ENCODE data around the gene SPI1. TPM values are rescaled to one million over a fixed set of nuclear protein-coding genes. Genes with fewer than 3 reads are reported as not detected.

The SPI1 gene
- total and polyA plus RNA-seq, 2 donors (not counting 3 experiments of a cell fraction or from before 2014, with no cell fraction given) = not detected

GRCh38 chr11:47400768-47401279 lies 22.5 kb upstream of the SPI1 start:
- Histone ChIP-seq H4K20me1 (replicated peaks; ENCODE audit: control insufficient read depth, extremely low read depth, insufficient read depth, low read length) (no peaks in the 10 kb centered on the region), H2AFZ (ENCODE audit: low read depth, low read length) (no peak overlapping the region), H3K9me3 (replicated peaks; ENCODE audit: control insufficient read depth, insufficient read depth, low read length) (no peaks in the 10 kb centered on the region), H3K27ac (ENCODE audit: insufficient read depth, low read depth, low read length) (no peak overlapping the region), H3K4me1 (ENCODE audit: control insufficient read depth, extremely low read depth, insufficient read depth, low read length) (peaks cover 10% of the 10 kb centered on the region), H3K36me3 (ENCODE audit: control insufficient read depth in 2 of 2, extremely low read depth in 1 of 2, insufficient read depth in 2 of 2, low read length in 2 of 2) (no peaks in the 10 kb centered on the region), H3K9me1 (replicated peaks; ENCODE audit: control insufficient read depth, extremely low read depth, insufficient read depth, low read length) (no peaks in the 10 kb centered on the region), H3K27me3 (ENCODE audit: control insufficient read depth in 2 of 2, insufficient read depth in 2 of 2, low read length in 2 of 2) (no peaks in the 10 kb centered on the region), H3K4me3 (replicated peaks in 1 of 3; ENCODE audit: insufficient read depth in 1 of 3, low read depth in 1 of 3, low read length in 3 of 3) (no peak overlapping the region), H3K4me2 (ENCODE audit: insufficient read depth, low read length) (no peak overlapping the region), H3K79me2 (ENCODE audit: control insufficient read depth, insufficient read depth, low read length) (no peaks in the 10 kb centered on the region), H3K9ac (replicated peaks; ENCODE audit: extremely low read depth, insufficient read depth, low read length) (peak overlapping the region; percentile 11)
- CTCF ChIA-PET = interaction anchor here (0.5 to 8.2 kb wide), 3 partner anchors 11 to 1104 kb away, joined by 3 to 74 read pairs (median 8); no protein-coding TSS in a partner anchor
- intact Hi-C loops (cut with micrococcal nuclease) = no loop called here
- no TSS peak for BruUV-seq (replicated peaks)
- TF ChIP-seq, protein P1, sequence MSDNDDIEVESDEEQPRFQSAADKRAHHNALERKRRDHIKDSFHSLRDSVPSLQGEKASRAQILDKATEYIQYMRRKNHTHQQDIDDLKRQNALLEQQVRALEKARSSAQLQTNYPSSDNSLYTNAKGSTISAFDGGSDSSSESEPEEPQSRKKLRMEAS (IDR thresholded peaks at IDR 0.05; ENCODE audit: insufficient read depth, insufficient read length) = no peak
- TF ChIP-seq JUN (IDR thresholded peaks at IDR 0.05; ENCODE audit: borderline replicate concordance, insufficient read depth, insufficient read length, low read depth) (no peak), MYC (IDR thresholded peaks at IDR 0.05; ENCODE audit: low read depth, low read length) (no peak), GATA2 (IDR thresholded peaks at IDR 0.05; ENCODE audit: insufficient read depth, insufficient read length, low read depth, low read length) (no peak), POLR2A (IDR thresholded peaks at IDR 0.05; ENCODE audit: low read depth, low read length) (no peak), POLR2AphosphoS5 (IDR thresholded peaks at IDR 0.05; ENCODE audit: insufficient read depth, low read depth, low read length) (no peak)
- dilution Hi-C loops (cut with MboI; ENCODE audit: extremely low pct_ligation_motif_present, low sequenced_read_pairs) = no loop called here
- POLR2A ChIA-PET = no interaction called here
- FAIRE-seq (peak; percentile 4), DNase-seq (ENCODE audit: low read depth, low spot score) (no peak)
